Lower leg skin (tissue), 3 donors: ENCODE results near the gene TRAP1.

Experiments
- CTCF ChIP-seq, 3 donors: fragments of 450-650 bp; IDR thresholded peaks; one replicate each; pipeline ENCODE4 v1.5.1; 2016; ENCODE audit warnings: antibody characterized with exemption in 3 of 3, mild to moderate bottlenecking in 3 of 3, moderate library complexity in 2 of 3
- POLR2A ChIP-seq, 2 donors: fragments of 450-650 bp; IDR thresholded peaks; one replicate each; pipeline ENCODE4 v1.6.1; 2016 to 2017; ENCODE audit warnings: antibody characterized with exemption in 2 of 2, mild to moderate bottlenecking in 1 of 2, moderate library complexity in 1 of 2

GRCh38 chr16:3761375-3762106, 44.2 kb upstream of the TRAP1 start:
- no peak for TF ChIP-seq CTCF (IDR thresholded peaks at IDR 0.05)
- no peak for TF ChIP-seq POLR2A (IDR thresholded peaks at IDR 0.05)
